HEK293 (cell line): ENCODE measurements around the gene CCDC30.

Experiments
- CTCF ChIA-PET: fragments of 350-600 bp; formaldehyde crosslinking; extraction: SDS; loops from one replicate; lab custom pipeline; 2021; ENCODE audit warnings: antibody characterized with exemption; lab: Yijun Ruan, JAX
- POLR2A ChIA-PET: fragments of 300-600 bp; formaldehyde crosslinking; extraction: SDS; loops from one replicate; lab custom pipeline; 2020; ENCODE audit warnings: antibody characterized with exemption, inconsistent platforms; lab: Yijun Ruan, JAX
- H3K27ac ChIP-seq: fragments of 200-500 bp; sonication (Bioruptor generic); 2 replicates; pipeline ENCODE4 v1.5.1; 2014; ENCODE audit warnings: low read depth, low read length, control low read depth, inconsistent platforms; ENCODE audit errors: extremely low read depth
- H3K36me3 ChIP-seq, 2 experiments: fragments of 200-500 bp in 1 of 2; sonication (Bioruptor generic) in 1 of 2; 1 replicate in 1 of 2; 2 replicates in 1 of 2; pipeline ENCODE4 v1.5.1; 2014 to 2017; ENCODE audit warnings: inconsistent platforms in 2 of 2, low read length in 2 of 2; ENCODE audit not compliant: control insufficient read depth in 2 of 2, insufficient read depth in 1 of 2
- H3K4me1 ChIP-seq: fragments of 200-500 bp; sonication (Bioruptor generic); 2 replicates; pipeline ENCODE4 v1.5.1; 2014; ENCODE audit warnings: mild to moderate bottlenecking, low read length, inconsistent platforms; ENCODE audit not compliant: control insufficient read depth, insufficient read depth
- H3K4me3 ChIP-seq: 2 replicates; pipeline ENCODE4 v1.5.1; 2011; ENCODE audit warnings: low read depth, mild to moderate bottlenecking, control low read depth, low read length, moderate library complexity
- H3K9me3 ChIP-seq: fragments of 200-500 bp; sonication (Bioruptor generic); 2 replicates; pipeline ENCODE4 v1.5.1; 2014; ENCODE audit warnings: low read depth, low read length, inconsistent platforms; ENCODE audit not compliant: control insufficient read depth, insufficient read depth
- GLIS2 ChIP-seq: fragments of 450-650 bp; formaldehyde crosslinking; IDR thresholded peaks from 2 replicates; pipeline ENCODE4 v1.5.1; 2016; ENCODE audit warnings: missing biosample characterization, missing genetic modification characterization
- PRDM2 ChIP-seq: fragments of 450-650 bp; formaldehyde crosslinking; IDR thresholded peaks from 2 replicates; pipeline ENCODE4 v1.5.1; 2016; ENCODE audit warnings: missing biosample characterization, missing genetic modification characterization, borderline replicate concordance
- TCF7L2 ChIP-seq: IDR thresholded peaks from 2 replicates; pipeline ENCODE4 v1.6.1; 2011; ENCODE audit warnings: low read depth, mild to moderate bottlenecking, inconsistent platforms, low read length, moderate library complexity, borderline replicate concordance
- ZNF140 ChIP-seq: fragments of 450-650 bp; formaldehyde crosslinking; IDR thresholded peaks from 2 replicates; pipeline ENCODE4 v1.5.1; 2016; ENCODE audit warnings: missing biosample characterization, missing genetic modification characterization
- ZNF19 ChIP-seq: fragments of 450-650 bp; formaldehyde crosslinking; IDR thresholded peaks from 2 replicates; pipeline ENCODE4; 2016; ENCODE audit warnings: missing biosample characterization, missing genetic modification characterization, low read depth
- ZNF324 ChIP-seq: fragments of 450-650 bp; formaldehyde crosslinking; IDR thresholded peaks from 2 replicates; pipeline ENCODE4 v1.5.1; 2016; ENCODE audit warnings: missing biosample characterization, missing genetic modification characterization
- ZNF548 ChIP-seq: fragments of 450-650 bp; formaldehyde crosslinking; IDR thresholded peaks from 2 replicates; pipeline ENCODE4 v1.5.1; 2016; ENCODE audit warnings: missing biosample characterization, missing genetic modification characterization
- ZNF558 ChIP-seq: fragments of 450-650 bp; formaldehyde crosslinking; IDR thresholded peaks from 2 replicates; pipeline ENCODE4 v1.5.1; 2016; ENCODE audit warnings: missing biosample characterization, missing genetic modification characterization
- ZNF707 ChIP-seq: fragments of 450-650 bp; formaldehyde crosslinking; IDR thresholded peaks from 2 replicates; pipeline ENCODE4 v1.5.1; 2016; ENCODE audit warnings: missing biosample characterization, missing genetic modification characterization
- ZNF768 ChIP-seq: fragments of 450-650 bp; formaldehyde crosslinking; IDR thresholded peaks from 2 replicates; pipeline ENCODE4 v1.5.1; 2018; ENCODE audit warnings: missing biosample characterization, mild to moderate bottlenecking, missing genetic modification characterization
- TF ChIP-seq, protein P1 (sequence below): fragments of 450-650 bp; formaldehyde crosslinking; conservative IDR thresholded peaks from 2 replicates; pipeline ENCODE4 v1.5.1; 2016; ENCODE audit warnings: low read depth, missing biosample characterization, missing genetic modification characterization
- TF ChIP-seq, protein P2 (sequence below): fragments of 450-650 bp; formaldehyde crosslinking; IDR thresholded peaks from 2 replicates; pipeline ENCODE4 v1.5.1; 2017; ENCODE audit warnings: missing biosample characterization, missing genetic modification characterization
- TF ChIP-seq, protein P3 (sequence below): fragments of 450-650 bp; formaldehyde crosslinking; conservative IDR thresholded peaks from 2 replicates; pipeline ENCODE4 v1.5.1; 2016; ENCODE audit warnings: low read depth, missing biosample characterization, missing genetic modification characterization
- TF ChIP-seq, protein P4 (sequence below): fragments of 450-650 bp; formaldehyde crosslinking; IDR thresholded peaks from 2 replicates; pipeline ENCODE4 v1.5.1; 2016; ENCODE audit warnings: missing biosample characterization, missing genetic modification characterization

Gene CCDC30

DNA sequence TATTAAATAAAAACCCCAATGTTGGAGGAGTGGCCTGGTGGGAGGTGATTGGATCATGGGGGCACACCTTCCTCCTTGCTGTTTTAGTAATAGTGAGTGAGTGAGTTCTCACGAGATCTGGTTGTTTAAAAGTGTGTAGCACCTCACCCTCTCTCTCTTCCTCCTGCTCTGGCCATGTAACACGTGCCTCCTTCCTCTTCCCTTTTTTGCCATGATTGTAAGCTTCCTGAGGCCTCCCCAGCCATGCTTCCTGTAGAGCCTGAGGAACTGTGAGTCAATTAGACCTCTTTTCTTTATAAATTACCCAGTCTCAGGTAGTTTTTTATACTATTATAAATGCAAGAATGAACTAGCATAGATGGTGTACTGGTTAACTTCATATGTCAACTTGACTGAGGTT lies 68.0 kb downstream of the CCDC30 start (continued):
- TF ChIP-seq, protein P1, sequence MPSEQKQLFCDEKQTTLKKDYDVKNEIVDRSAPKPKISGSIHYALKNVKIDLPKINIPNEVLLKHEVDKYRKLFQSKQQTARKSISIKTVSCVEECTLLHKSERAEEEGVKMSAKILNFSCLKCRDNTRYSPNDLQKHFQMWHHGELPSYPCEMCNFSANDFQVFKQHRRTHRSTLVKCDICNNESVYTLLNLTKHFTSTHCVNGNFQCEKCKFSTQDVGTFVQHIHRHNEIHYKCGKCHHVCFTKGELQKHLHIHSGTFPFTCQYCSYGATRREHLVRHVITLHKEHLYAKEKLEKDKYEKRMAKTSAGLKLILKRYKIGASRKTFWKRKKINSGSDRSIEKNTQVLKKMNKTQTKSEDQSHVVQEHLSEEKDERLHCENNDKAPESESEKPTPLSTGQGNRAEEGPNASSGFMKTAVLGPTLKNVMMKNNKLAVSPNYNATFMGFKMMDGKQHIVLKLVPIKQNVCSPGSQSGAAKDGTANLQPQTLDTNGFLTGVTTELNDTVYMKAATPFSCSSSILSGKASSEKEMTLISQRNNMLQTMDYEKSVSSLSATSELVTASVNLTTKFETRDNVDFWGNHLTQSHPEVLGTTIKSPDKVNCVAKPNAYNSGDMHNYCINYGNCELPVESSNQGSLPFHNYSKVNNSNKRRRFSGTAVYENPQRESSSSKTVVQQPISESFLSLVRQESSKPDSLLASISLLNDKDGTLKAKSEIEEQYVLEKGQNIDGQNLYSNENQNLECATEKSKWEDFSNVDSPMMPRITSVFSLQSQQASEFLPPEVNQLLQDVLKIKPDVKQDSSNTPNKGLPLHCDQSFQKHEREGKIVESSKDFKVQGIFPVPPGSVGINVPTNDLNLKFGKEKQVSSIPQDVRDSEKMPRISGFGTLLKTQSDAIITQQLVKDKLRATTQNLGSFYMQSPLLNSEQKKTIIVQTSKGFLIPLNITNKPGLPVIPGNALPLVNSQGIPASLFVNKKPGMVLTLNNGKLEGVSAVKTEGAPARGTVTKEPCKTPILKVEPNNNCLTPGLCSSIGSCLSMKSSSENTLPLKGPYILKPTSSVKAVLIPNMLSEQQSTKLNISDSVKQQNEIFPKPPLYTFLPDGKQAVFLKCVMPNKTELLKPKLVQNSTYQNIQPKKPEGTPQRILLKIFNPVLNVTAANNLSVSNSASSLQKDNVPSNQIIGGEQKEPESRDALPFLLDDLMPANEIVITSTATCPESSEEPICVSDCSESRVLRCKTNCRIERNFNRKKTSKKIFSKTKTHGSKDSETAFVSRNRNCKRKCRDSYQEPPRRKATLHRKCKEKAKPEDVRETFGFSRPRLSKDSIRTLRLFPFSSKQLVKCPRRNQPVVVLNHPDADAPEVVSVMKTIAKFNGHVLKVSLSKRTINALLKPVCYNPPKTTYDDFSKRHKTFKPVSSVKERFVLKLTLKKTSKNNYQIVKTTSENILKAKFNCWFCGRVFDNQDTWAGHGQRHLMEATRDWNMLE = no peak
- no peak for TF ChIP-seq ZNF768 (tag by site-specific recombination)
- TF ChIP-seq ZNF558 (tag by site-specific recombination) = no peak
- no peak for TF ChIP-seq ZNF324 (tag by site-specific recombination)
- TF ChIP-seq PRDM2 (tag by site-specific recombination) = no peak
- no peak for TF ChIP-seq GLIS2 (tag by site-specific recombination)
- TF ChIP-seq ZNF140 = no peak
- no peak for TF ChIP-seq ZNF548 (tag by site-specific recombination)
- TF ChIP-seq ZNF19 (tag by site-specific recombination) = no peak
- TF ChIP-seq, protein P2, sequence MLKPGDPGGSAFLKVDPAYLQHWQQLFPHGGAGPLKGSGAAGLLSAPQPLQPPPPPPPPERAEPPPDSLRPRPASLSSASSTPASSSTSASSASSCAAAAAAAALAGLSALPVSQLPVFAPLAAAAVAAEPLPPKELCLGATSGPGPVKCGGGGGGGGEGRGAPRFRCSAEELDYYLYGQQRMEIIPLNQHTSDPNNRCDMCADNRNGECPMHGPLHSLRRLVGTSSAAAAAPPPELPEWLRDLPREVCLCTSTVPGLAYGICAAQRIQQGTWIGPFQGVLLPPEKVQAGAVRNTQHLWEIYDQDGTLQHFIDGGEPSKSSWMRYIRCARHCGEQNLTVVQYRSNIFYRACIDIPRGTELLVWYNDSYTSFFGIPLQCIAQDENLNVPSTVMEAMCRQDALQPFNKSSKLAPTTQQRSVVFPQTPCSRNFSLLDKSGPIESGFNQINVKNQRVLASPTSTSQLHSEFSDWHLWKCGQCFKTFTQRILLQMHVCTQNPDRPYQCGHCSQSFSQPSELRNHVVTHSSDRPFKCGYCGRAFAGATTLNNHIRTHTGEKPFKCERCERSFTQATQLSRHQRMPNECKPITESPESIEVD (tag by site-specific recombination) = no peak
- TF ChIP-seq, all 188 proteins: peak for 0

DNA sequence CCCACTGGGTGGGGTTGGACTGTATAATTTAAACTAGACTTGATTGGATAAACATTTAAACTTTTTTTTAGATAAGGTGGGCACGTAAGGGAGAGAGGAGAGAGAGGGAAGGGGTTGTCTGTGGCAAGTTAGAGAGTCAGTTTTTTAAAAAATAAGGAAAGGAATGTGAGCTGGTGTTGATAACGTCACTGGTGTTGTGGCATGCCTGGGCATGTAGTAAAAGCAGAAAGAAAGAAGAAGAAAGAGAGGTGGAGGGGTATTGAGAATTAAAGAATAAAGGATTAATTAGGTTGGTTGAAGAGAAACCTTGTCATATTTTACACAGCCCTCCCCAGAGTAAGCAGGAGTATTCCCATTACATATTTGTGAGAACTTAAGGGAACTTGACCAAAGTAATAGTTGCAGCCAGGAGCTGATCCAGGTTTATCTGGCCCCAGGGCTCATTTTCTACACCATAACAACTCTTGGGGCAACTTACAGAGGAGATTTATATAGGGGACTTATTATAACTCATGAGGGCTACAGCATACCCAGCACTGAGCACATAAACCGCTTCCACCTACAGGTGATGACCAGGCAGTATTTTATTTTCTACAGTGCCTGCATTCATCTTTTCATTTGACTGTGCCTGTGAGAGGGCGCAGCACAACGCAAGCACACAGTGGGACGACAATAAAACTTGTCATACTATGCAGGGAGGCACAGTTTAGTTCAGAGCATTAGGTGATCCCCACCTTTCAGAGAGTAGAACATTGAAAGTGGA lies 70.2 kb downstream of the CCDC30 start:
- Histone ChIP-seq H3K4me3 (no peak overlapping the region), H3K27ac (no peak overlapping the region), H3K36me3 (no peaks in the 10 kb centered on the region), H3K9me3 (no peaks in the 10 kb centered on the region), H3K4me1 (no peaks in the 10 kb centered on the region)
- no peak for TF ChIP-seq ZNF707 (tag by site-specific recombination)
- TF ChIP-seq ZNF548 (tag by site-specific recombination) = no peak
- TF ChIP-seq, protein P3, sequence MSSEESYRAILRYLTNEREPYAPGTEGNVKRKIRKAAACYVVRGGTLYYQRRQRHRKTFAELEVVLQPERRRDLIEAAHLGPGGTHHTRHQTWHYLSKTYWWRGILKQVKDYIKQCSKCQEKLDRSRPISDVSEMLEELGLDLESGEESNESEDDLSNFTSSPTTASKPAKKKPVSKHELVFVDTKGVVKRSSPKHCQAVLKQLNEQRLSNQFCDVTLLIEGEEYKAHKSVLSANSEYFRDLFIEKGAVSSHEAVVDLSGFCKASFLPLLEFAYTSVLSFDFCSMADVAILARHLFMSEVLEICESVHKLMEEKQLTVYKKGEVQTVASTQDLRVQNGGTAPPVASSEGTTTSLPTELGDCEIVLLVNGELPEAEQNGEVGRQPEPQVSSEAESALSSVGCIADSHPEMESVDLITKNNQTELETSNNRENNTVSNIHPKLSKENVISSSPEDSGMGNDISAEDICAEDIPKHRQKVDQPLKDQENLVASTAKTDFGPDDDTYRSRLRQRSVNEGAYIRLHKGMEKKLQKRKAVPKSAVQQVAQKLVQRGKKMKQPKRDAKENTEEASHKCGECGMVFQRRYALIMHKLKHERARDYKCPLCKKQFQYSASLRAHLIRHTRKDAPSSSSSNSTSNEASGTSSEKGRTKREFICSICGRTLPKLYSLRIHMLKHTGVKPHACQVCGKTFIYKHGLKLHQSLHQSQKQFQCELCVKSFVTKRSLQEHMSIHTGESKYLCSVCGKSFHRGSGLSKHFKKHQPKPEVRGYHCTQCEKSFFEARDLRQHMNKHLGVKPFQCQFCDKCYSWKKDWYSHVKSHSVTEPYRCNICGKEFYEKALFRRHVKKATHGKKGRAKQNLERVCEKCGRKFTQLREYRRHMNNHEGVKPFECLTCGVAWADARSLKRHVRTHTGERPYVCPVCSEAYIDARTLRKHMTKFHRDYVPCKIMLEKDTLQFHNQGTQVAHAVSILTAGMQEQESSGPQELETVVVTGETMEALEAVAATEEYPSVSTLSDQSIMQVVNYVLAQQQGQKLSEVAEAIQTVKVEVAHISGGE (tag by site-specific recombination) = no peak
- no peak for TF ChIP-seq TCF7L2
- TF ChIP-seq, protein P4, sequence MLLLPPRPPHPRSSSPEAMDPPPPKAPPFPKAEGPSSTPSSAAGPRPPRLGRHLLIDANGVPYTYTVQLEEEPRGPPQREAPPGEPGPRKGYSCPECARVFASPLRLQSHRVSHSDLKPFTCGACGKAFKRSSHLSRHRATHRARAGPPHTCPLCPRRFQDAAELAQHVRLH = no peak
- CTCF ChIA-PET = no interaction called here
- POLR2A ChIA-PET = interaction anchor here (0.6 kb wide), 1 partner anchor 82 kb away, joined by 3 read pairs; no protein-coding TSS in a partner anchor
